KMS-11 (cell line): ENCODE measurements around the gene ARHGEF7.

Experiments
- H2AFZ ChIP-seq: fragments of 200-600 bp; sonication (generic); 2 replicates; pipeline ENCODE4 v1.6.1; 2016; ENCODE audit warnings: antibody characterized with exemption, mixed run types, low read depth
- H3K27ac ChIP-seq: fragments of 200-600 bp; sonication (generic); 2 replicates; pipeline ENCODE4 v1.6.1; 2016; ENCODE audit warnings: mild to moderate bottlenecking, mixed run types
- H3K27me3 ChIP-seq: fragments of 200-600 bp; sonication (generic); 2 replicates; pipeline ENCODE4 v1.6.1; 2017; ENCODE audit warnings: mild to moderate bottlenecking, low read depth, mixed run types, moderate library complexity; ENCODE audit not compliant: insufficient read depth
- H3K36me3 ChIP-seq: fragments of 200-600 bp; sonication (generic); 2 replicates; pipeline ENCODE4 v1.6.1; 2017; ENCODE audit warnings: mild to moderate bottlenecking, mixed run types; ENCODE audit not compliant: insufficient read depth
- H3K4me1 ChIP-seq: fragments of 200-600 bp; sonication (generic); 2 replicates; pipeline ENCODE4 v1.6.1; 2016; ENCODE audit warnings: mild to moderate bottlenecking, low read depth, mixed run types; ENCODE audit not compliant: poor library complexity, severe bottlenecking
- H3K4me2 ChIP-seq: fragments of 200-600 bp; sonication (generic); 2 replicates; pipeline ENCODE4 v1.7.0; 2016; ENCODE audit warnings: mild to moderate bottlenecking, mixed run types
- H3K4me3 ChIP-seq: fragments of 200-600 bp; sonication (generic); IDR thresholded peaks from 2 replicates; pipeline ENCODE4 v1.6.1; 2017; ENCODE audit warnings: low read depth, low read length, mixed read lengths; ENCODE audit not compliant: insufficient read depth
- H3K79me2 ChIP-seq: fragments of 200-600 bp; sonication (generic); 2 replicates; pipeline ENCODE4 v1.6.1; 2016; ENCODE audit warnings: low read depth, mixed run types; ENCODE audit not compliant: insufficient read depth
- H3K9ac ChIP-seq: fragments of 200-600 bp; sonication (generic); 2 replicates; pipeline ENCODE4 v1.6.1; 2016; ENCODE audit warnings: mild to moderate bottlenecking, mixed run types
- H4K20me1 ChIP-seq: fragments of 200-600 bp; sonication (generic); 2 replicates; pipeline ENCODE4 v1.6.1; 2016; ENCODE audit warnings: mild to moderate bottlenecking, mixed run types; ENCODE audit not compliant: insufficient read depth
- CTCF ChIP-seq: fragments of 200-600 bp; sonication (generic); conservative IDR thresholded peaks from 2 replicates; pipeline ENCODE4 v1.6.1; 2017; ENCODE audit warnings: low read depth, mild to moderate bottlenecking, antibody characterized with exemption, low read length, moderate library complexity, mixed read lengths

ARHGEF7 gene

GRCh38 chr13:111203736-111204389 is 88.8 kb downstream of the ARHGEF7 start:
- H2AFZ ChIP-seq = no peak overlapping the region
- no peaks in the 10 kb centered on the region; the same call in 1 of the 2 replicates for H3K79me2 ChIP-seq
- TF ChIP-seq CTCF = no peak
- H3K36me3 ChIP-seq = no peaks in the 10 kb centered on the region
- H3K27me3 ChIP-seq = no peaks in the 10 kb centered on the region
- no peak overlapping the region for H3K27ac ChIP-seq
- no peak overlapping the region for H3K9ac ChIP-seq
- H3K4me1 ChIP-seq = no peaks in the 10 kb centered on the region
- H4K20me1 ChIP-seq = no peaks in the 10 kb centered on the region
- H3K4me2 ChIP-seq = no peak overlapping the region
- no peak overlapping the region for H3K4me3 ChIP-seq

GRCh38 chr13:111204438-111205177 is 89.5 kb downstream of the ARHGEF7 start:
- no peak overlapping the region for H3K4me2 ChIP-seq

GRCh38 chr13:111206148-111206547 is 91.0 kb downstream of the ARHGEF7 start:
- no peaks in the 10 kb centered on the region; the same call in 1 of the 2 replicates for H3K79me2 ChIP-seq
- TF ChIP-seq CTCF = no peak
- H3K9ac ChIP-seq = no peak overlapping the region
- H3K4me1 ChIP-seq = no peaks in the 10 kb centered on the region
- H3K36me3 ChIP-seq = no peaks in the 10 kb centered on the region
- no peaks in the 10 kb centered on the region for H3K27me3 ChIP-seq
- no peak overlapping the region for H2AFZ ChIP-seq
- H4K20me1 ChIP-seq = no peaks in the 10 kb centered on the region
- no peak overlapping the region for H3K4me3 ChIP-seq
- H3K4me2 ChIP-seq = no peak overlapping the region
- no peak overlapping the region for H3K27ac ChIP-seq

More at GRCh38 chr13:111204438-111205177, 89.5 kb downstream of the ARHGEF7 start:
- Histone ChIP-seq H3K4me1 (no peaks in the 10 kb centered on the region), H3K27ac (no peak overlapping the region), H3K79me2 (no peaks in the 10 kb centered on the region; the same call in 1 of the 2 replicates), H3K27me3 (no peaks in the 10 kb centered on the region), H3K4me3 (no peak overlapping the region), H2AFZ (no peak overlapping the region), H3K36me3 (no peaks in the 10 kb centered on the region), H3K9ac (no peak overlapping the region), H4K20me1 (no peaks in the 10 kb centered on the region)
- TF ChIP-seq CTCF = no peak

GRCh38 chr13:111209613-111210012 is 94.5 kb downstream of the ARHGEF7 start:
- H3K4me1 ChIP-seq = no peaks in the 10 kb centered on the region
- no peak overlapping the region for H3K4me2 ChIP-seq
- no peak overlapping the region for H3K4me3 ChIP-seq
- H3K27ac ChIP-seq = no peak overlapping the region
- H3K9ac ChIP-seq = no peak overlapping the region
- H4K20me1 ChIP-seq = no peaks in the 10 kb centered on the region
- no peaks in the 10 kb centered on the region for H3K36me3 ChIP-seq
- TF ChIP-seq CTCF = no peak
- H2AFZ ChIP-seq = no peak overlapping the region
- H3K79me2 ChIP-seq = no peaks in the 10 kb centered on the region
- H3K27me3 ChIP-seq = no peaks in the 10 kb centered on the region
